Activated naive CD4-positive, alpha-beta T cell treated with anti-CD3 and anti-CD28 coated beads, Interleukin-2, amount 50 U/mL, for 16 hours (primary cell): ENCODE results near the gene TBX18.

ENCODE experiments used
- DNase-seq: peaks from one replicate; pipeline ENCODE4 v3.0.0-alpha.2; 2020

TBX18 gene

GRCh38 chr6:84764332-84765049, at the start of gene TBX18:
TBX18 (minus strand) TSS chr6:84764598; CDS start chr6:84764181, 417 bp downstream.
- DNase-seq = no peak

GRCh38 chr6:84811351-84811750, 47.0 kb upstream of the TBX18 start:
- no peak for DNase-seq

GRCh38 chr6:84809455-84809854, 45.1 kb upstream of the TBX18 start:
- no peak for DNase-seq

GRCh38 chr6:84808491-84809061, 44.2 kb upstream of the TBX18 start:
- DNase-seq = no peak

- no peak for DNase-seq
Observed at GRCh38 chr6:84805145-84805544, 40.7 kb upstream of the TBX18 start.

- DNase-seq = no peak
Observed at GRCh38 chr6:84804720-84805119, 40.3 kb upstream of the TBX18 start.

- DNase-seq = no peak
Observed at GRCh38 chr6:84801250-84801649, 36.9 kb upstream of the TBX18 start.

GRCh38 chr6:84798257-84798656, 33.9 kb upstream of the TBX18 start:
- no peak for DNase-seq

- DNase-seq = no peak
Observed at GRCh38 chr6:84796343-84796742, 31.9 kb upstream of the TBX18 start.

- no peak for DNase-seq
Observed at GRCh38 chr6:84791927-84792326, 27.5 kb upstream of the TBX18 start.

- no peak for DNase-seq
Observed at GRCh38 chr6:84791233-84791632, 26.8 kb upstream of the TBX18 start.

- DNase-seq = no peak
Observed at GRCh38 chr6:84789170-84789569, 24.8 kb upstream of the TBX18 start.

- no peak for DNase-seq
Observed at GRCh38 chr6:84788689-84789088, 24.3 kb upstream of the TBX18 start.

- no peak for DNase-seq
Observed at GRCh38 chr6:84785671-84786070, 21.3 kb upstream of the TBX18 start.

- DNase-seq = no peak
Observed at GRCh38 chr6:84779917-84780316, 15.5 kb upstream of the TBX18 start.

- no peak for DNase-seq
Observed at GRCh38 chr6:84779380-84779779, 15.0 kb upstream of the TBX18 start.

- DNase-seq = no peak
Observed at GRCh38 chr6:84777888-84778287, 13.5 kb upstream of the TBX18 start.

GRCh38 chr6:84776392-84776791, 12.0 kb upstream of the TBX18 start:
- no peak for DNase-seq

GRCh38 chr6:84775751-84776150, 11.4 kb upstream of the TBX18 start:
- DNase-seq = no peak

GRCh38 chr6:84774985-84775284, 10.5 kb upstream of the TBX18 start:
- no peak for DNase-seq

GRCh38 chr6:84774157-84774984, 10.0 kb upstream of the TBX18 start:
- no peak for DNase-seq

GRCh38 chr6:84773431-84774156, 9.2 kb upstream of the TBX18 start:
- DNase-seq = no peak

GRCh38 chr6:84773133-84773430, 8.7 kb upstream of the TBX18 start:
- DNase-seq = no peak
